Small intestine (tissue), 7 donors: ENCODE data around the gene SPEF2. TPM values are rescaled to one million over a fixed set of nuclear protein-coding genes. Genes with fewer than 3 reads are reported as not detected.
A peak's percentile ranks its signal among the peaks of the same experiment; 100 is the strongest.

Source experiments
- DNase-seq, 2 donors: peaks; one replicate each; pipeline versions ENCODE4 v3.0.0 to v3.0.0-alpha.2; 2013
- FAIRE-seq: peaks from 2 replicates; lab custom pipeline; 2012; peaks lifted over from hg19 to GRCh38; lab: Jason Lieb, UNC
- H3K27ac ChIP-seq, 3 donors: one replicate each; pipeline ENCODE4 v1.5.1; 2013; ENCODE audit warnings: low read length in 2 of 3, mild to moderate bottlenecking in 2 of 3, control low read depth in 1 of 3, inconsistent platforms in 1 of 3, low read depth in 1 of 3, moderate library complexity in 1 of 3
- H3K27me3 ChIP-seq, 3 donors: one replicate each; pipeline ENCODE4 v1.6.1; 2013; ENCODE audit warnings: low read length in 3 of 3, inconsistent platforms in 1 of 3; ENCODE audit not compliant: control insufficient read depth in 3 of 3, insufficient read depth in 3 of 3
- H3K36me3 ChIP-seq, 3 donors: one replicate each; pipeline ENCODE4 v1.6.1; 2013; ENCODE audit warnings: low read length in 3 of 3, inconsistent platforms in 1 of 3, low read depth in 1 of 3, mild to moderate bottlenecking in 1 of 3, moderate library complexity in 1 of 3; ENCODE audit not compliant: control insufficient read depth in 3 of 3, insufficient read depth in 2 of 3
- H3K4me1 ChIP-seq, 3 donors: one replicate each; pipeline ENCODE4 v1.6.1; 2013; ENCODE audit warnings: low read length in 2 of 3, inconsistent platforms in 1 of 3, low read depth in 1 of 3, mild to moderate bottlenecking in 1 of 3, moderate library complexity in 1 of 3; ENCODE audit not compliant: control insufficient read depth in 3 of 3, insufficient read depth in 2 of 3
- H3K4me3 ChIP-seq, 3 donors: one replicate each; pipeline ENCODE4 v1.5.1; 2013; ENCODE audit warnings: low read length in 3 of 3, control low read depth in 1 of 3, inconsistent platforms in 1 of 3, low read depth in 1 of 3, mild to moderate bottlenecking in 1 of 3, moderate library complexity in 1 of 3
- H3K9me3 ChIP-seq, 2 donors: one replicate each; pipeline ENCODE4 v1.6.1; 2013; ENCODE audit warnings: low read depth in 1 of 2, low read length in 1 of 2; ENCODE audit not compliant: control insufficient read depth in 2 of 2, insufficient read depth in 1 of 2
- WGBS, 3 donors: extraction: QIAGEN DNeasy Blood & Tissue Kit; methylation state at CpG; one replicate each; pipeline ENCODE4 v1.1.7; 2013; 5-methylcytosine and 5-hydroxymethylcytosine counted together
- polyA plus RNA-seq, 4 donors: library from polyadenylated mRNA; stranded (reverse) in 3 of 4; unstranded in 1 of 4; fragments of 200-250 nt in 3 of 4; fragments of 120-200 nt in 1 of 4; gene quantifications; one replicate each; pipeline versions ENCODE4 v1.2.1 to v1.2.3, GENCODE V29; 2013
- donor health status: healthy with polysubstance abuse.
- donor health status: control.
- donor health status: control.
- donor health status: Bipolar disorder and iron deficiency.
- donor health status: healthy.

SPEF2 gene
- polyA plus RNA-seq, 4 donors = under 0.01 to 13.5 (median 0.77) TPM

- no peak for FAIRE-seq
- no peak for DNase-seq
- H3K4me1 ChIP-seq = no peaks in the 10 kb centered on the region
- H3K36me3 ChIP-seq = peaks cover 0 to 2% (median 0%) of the 10 kb centered on the region in 3 donors
- peak overlapping the region in 1 of 3 donors; percentile 20 for H3K4me3 ChIP-seq
- no peaks in the 10 kb centered on the region for H3K9me3 ChIP-seq
- no peak overlapping the region for H3K27ac ChIP-seq
- H3K27me3 ChIP-seq = no peaks in the 10 kb centered on the region
- 65 to 82% (median 72%) methylated on average over 2 of the region's 2 CpGs for WGBS, 3 donors
These were observed 244.5 kb downstream of the SPEF2 start for GRCh38 chr5:35862126-35862525.

- WGBS, 3 donors = 23 to 57% (median 34%) methylated on average over 3 of the region's 3 CpGs
- peaks cover 0 to 2% (median 0%) of the 10 kb centered on the region in 3 donors for H3K36me3 ChIP-seq
- FAIRE-seq (no peak), DNase-seq (peak in 1 of 2 donors; percentile 31)
- no peaks in the 10 kb centered on the region for H3K27me3 ChIP-seq
- no peaks in the 10 kb centered on the region for H3K4me1 ChIP-seq
- no peak overlapping the region for H3K27ac ChIP-seq
- H3K9me3 ChIP-seq = no peaks in the 10 kb centered on the region
- peak overlapping the region in 1 of 3 donors; percentile 4 for H3K4me3 ChIP-seq
These were observed 245.5 kb downstream of the SPEF2 start for GRCh38 chr5:35863159-35863558.

Other genes starting within 250 kb of the SPEF2 start
- 10 to 100 TPM in 1 of 4 donors, 1 to 10 TPM in 3; 2.9 to 10.4 (median 7.0) TPM for gene IL7R, start 239.0 kb downstream of the SPEF2 start, polyA plus RNA-seq